ENCODE data around the gene SNRNP35. TPM values are rescaled to one million over a fixed set of nuclear protein-coding genes. Genes with fewer than 3 reads are reported as not detected.
A peak's percentile ranks its signal among the peaks of the same experiment; 100 is the strongest.
"Not testable (repeated sequence)": the region's sequence is repeated elsewhere in the genome, so short reads cannot be mapped to it uniquely, and the experiment has no call there.

The SNRNP35 gene
- total and polyA plus RNA-seq, 4 experiments from 2014 or later: 39.0 to 49.5 (median 42.2) TPM

- no peaks in the 10 kb centered on the region for H3K9me3 Mint-ChIP-seq
- H3K36me3 Mint-ChIP-seq: peaks cover 29 to 35% of the 10 kb centered on the region in 2 donors
- H3K4me1 Mint-ChIP-seq: peaks cover 30 to 57% (median 41%) of the 10 kb centered on the region in 4 donors
- H3K27me3 Mint-ChIP-seq: no peaks in the 10 kb centered on the region
- intact Hi-C loops (cut with micrococcal nuclease): loop anchor here (5.0 kb wide), 1 partner anchor 39 kb away; no protein-coding TSS in a partner anchor
- peak overlapping the region in 5 of 8 donors; percentile 21 to 66 (median 48) for H3K4me3 Mint-ChIP-seq
- Histone ChIP-seq H3K4me3 (ENCODE audit: low read length in 2 of 2) (no peak overlapping the region), H3K36me3 (ENCODE audit: insufficient read depth, low read length) (peaks cover 5% of the 10 kb centered on the region), H3K27ac (ENCODE audit: low read depth, low read length) (peak overlapping the region; percentile 44), H3K9me3 (ENCODE audit: control insufficient read depth in 1 of 2, low read length in 2 of 2) (no peaks in the 10 kb centered on the region), H3K27me3 (ENCODE audit: insufficient read depth, low read length) (no peaks in the 10 kb centered on the region), H3K4me1 (ENCODE audit: insufficient read depth, low read length) (peaks cover 50% of the 10 kb centered on the region)
- peak overlapping the region; percentile 85 to 94 (median 90) for H3K27ac Mint-ChIP-seq
- POLR2A ChIA-PET (ENCODE audit: partially characterized antibody): interaction anchor here (1.1 to 3.9 kb wide), 4 partner anchors 20 to 63 kb away, joined by 5 to 24 read pairs (median 18); partner anchors contain the start of genes SBNO1 and SNRNP35
- CTCF ChIA-PET (ENCODE audit: partially characterized antibody): interaction anchor here (2.1 kb wide), 1 partner anchor 154 kb away, joined by 6 read pairs; no protein-coding TSS in a partner anchor
- no peak for DNase-seq
These were observed 29.3 kb upstream of the SNRNP35 start for GRCh38 chr12:123428591-123428990.

DNA sequence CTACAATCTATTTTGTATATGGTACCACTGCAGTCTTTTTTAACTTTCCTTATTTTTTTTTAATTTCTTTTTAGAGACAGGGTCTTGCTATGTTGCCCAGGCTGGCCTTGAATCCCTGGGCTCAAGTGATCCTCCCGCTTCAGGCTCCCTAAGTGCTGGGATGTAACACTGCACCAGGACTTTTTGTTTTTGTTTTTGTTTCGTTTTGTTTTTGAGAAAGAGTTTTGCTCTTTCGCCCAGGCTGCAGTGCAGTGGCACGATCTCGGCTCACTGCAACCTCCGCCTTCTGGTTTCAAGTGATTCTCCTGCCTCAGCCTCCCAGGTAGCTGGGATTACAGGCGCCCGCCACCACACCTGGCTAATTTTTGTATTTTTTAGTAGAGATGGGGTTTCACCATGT, 28.8 kb upstream of the SNRNP35 start:
- peak overlapping the region; percentile 45 to 94 (median 90) for H3K27ac Mint-ChIP-seq
- intact Hi-C loops (cut with micrococcal nuclease): loop anchor here (5.0 kb wide), 1 partner anchor 38 kb away; no protein-coding TSS in a partner anchor
- H3K4me1 ChIP-seq (ENCODE audit: insufficient read depth, low read length): peaks cover 55% of the 10 kb centered on the region
- not testable (repeated sequence) for H3K36me3 ChIP-seq (ENCODE audit: insufficient read depth, low read length); H3K4me3 ChIP-seq (ENCODE audit: low read length in 2 of 2); H3K9me3 Mint-ChIP-seq; H3K27ac ChIP-seq (ENCODE audit: low read depth, low read length); H3K9me3 ChIP-seq (ENCODE audit: control insufficient read depth in 1 of 2, low read length in 2 of 2); DNase-seq; H3K27me3 Mint-ChIP-seq; H3K27me3 ChIP-seq (ENCODE audit: insufficient read depth, low read length)
- H3K4me1 Mint-ChIP-seq: peaks cover 32 to 62% (median 45%) of the 10 kb centered on the region in 4 donors
- H3K36me3 Mint-ChIP-seq: peaks cover 24 to 32% of the 10 kb centered on the region in 2 donors
- H3K4me3 Mint-ChIP-seq: peak overlapping the region in 6 of 8 donors; percentile 25 to 66 (median 42)
- ChIA-PET CTCF (ENCODE audit: partially characterized antibody) (interaction anchor here (2.1 kb wide), 1 partner anchor 153 kb away, joined by 6 read pairs; no protein-coding TSS in a partner anchor), POLR2A (ENCODE audit: partially characterized antibody) (interaction anchor here (2.9 to 3.9 kb wide), 3 partner anchors 19 to 31 kb away, joined by 15 to 24 read pairs (median 22); partner anchors contain the start of gene SNRNP35)

- H3K27me3 ChIP-seq (ENCODE audit: insufficient read depth, low read length); H3K9me3 Mint-ChIP-seq; H3K9me3 ChIP-seq (ENCODE audit: control insufficient read depth in 1 of 2, low read length in 2 of 2); H3K36me3 ChIP-seq (ENCODE audit: insufficient read depth, low read length); H3K27me3 Mint-ChIP-seq; intact Hi-C loops (cut with micrococcal nuclease): not testable (repeated sequence)
- DNase-seq: peak in 3 of 5 donors; percentile 27 to 74 (median 33)
- POLR2A ChIA-PET (ENCODE audit: partially characterized antibody): interaction anchor here (0.6 to 10.1 kb wide), 5 partner anchors 10 to 67 kb away, joined by 3 to 141 read pairs (median 11); partner anchors contain the start of genes SBNO1 and SNRNP35
- H3K27ac Mint-ChIP-seq: peak overlapping the region; percentile 86 to 99 (median 90)
- CTCF ChIA-PET (ENCODE audit: partially characterized antibody): interaction anchor here (0.7 to 1.0 kb wide), 2 partner anchors 9 to 72 kb away, joined by 3 read pairs; no protein-coding TSS in a partner anchor
- peaks cover 37 to 87% (median 58%) of the 10 kb centered on the region in 4 donors for H3K4me1 Mint-ChIP-seq
- H3K4me3 ChIP-seq (ENCODE audit: low read length in 2 of 2): peak overlapping the region in 1 of 2 donors; percentile 95
- peaks cover 70% of the 10 kb centered on the region for H3K4me1 ChIP-seq (ENCODE audit: insufficient read depth, low read length)
- H3K4me3 Mint-ChIP-seq: peak overlapping the region; percentile 79 to 97 (median 94)
- peaks cover 16 to 43% of the 10 kb centered on the region in 2 donors for H3K36me3 Mint-ChIP-seq
- peak overlapping the region; percentile 98 for H3K27ac ChIP-seq (ENCODE audit: low read depth, low read length)
These were observed 25.8 kb upstream of the SNRNP35 start for GRCh38 chr12:123431951-123432817.

GRCh38 chr12:123433615-123434014, 24.3 kb upstream of the SNRNP35 start:
- peak overlapping the region; percentile 28 to 95 for H3K4me3 ChIP-seq (ENCODE audit: low read length in 2 of 2)
- H3K27me3 Mint-ChIP-seq: no peaks in the 10 kb centered on the region
- DNase-seq: no peak
- ChIA-PET POLR2A (ENCODE audit: partially characterized antibody) (interaction anchor here (0.6 to 10.1 kb wide), 8 partner anchors 10 to 200 kb away, joined by 3 to 141 read pairs (median 8); partner anchors contain the start of genes MTRFR, SBNO1 and SNRNP35), CTCF (ENCODE audit: partially characterized antibody) (interaction anchor here (0.6 to 1.8 kb wide), 4 partner anchors 16 to 148 kb away, joined by 3 to 6 read pairs (median 4); no protein-coding TSS in a partner anchor)
- peak overlapping the region; percentile 98 for H3K27ac ChIP-seq (ENCODE audit: low read depth, low read length)
- H3K4me1 ChIP-seq (ENCODE audit: insufficient read depth, low read length): peaks cover 63% of the 10 kb centered on the region
- H3K27ac Mint-ChIP-seq: peak overlapping the region; percentile 84 to 99 (median 93)
- no peaks in the 10 kb centered on the region for H3K36me3 ChIP-seq (ENCODE audit: insufficient read depth, low read length)
- peaks cover 33 to 72% (median 55%) of the 10 kb centered on the region in 4 donors for H3K4me1 Mint-ChIP-seq
- peaks cover 11 to 34% of the 10 kb centered on the region in 2 donors for H3K36me3 Mint-ChIP-seq
- no peaks in the 10 kb centered on the region for H3K9me3 ChIP-seq (ENCODE audit: control insufficient read depth in 1 of 2, low read length in 2 of 2)
- intact Hi-C loops (cut with micrococcal nuclease): no loop called here
- no peaks in the 10 kb centered on the region for H3K27me3 ChIP-seq (ENCODE audit: insufficient read depth, low read length)
- peak overlapping the region; percentile 93 to 97 (median 95) for H3K4me3 Mint-ChIP-seq
- H3K9me3 Mint-ChIP-seq: no peaks in the 10 kb centered on the region

DNA sequence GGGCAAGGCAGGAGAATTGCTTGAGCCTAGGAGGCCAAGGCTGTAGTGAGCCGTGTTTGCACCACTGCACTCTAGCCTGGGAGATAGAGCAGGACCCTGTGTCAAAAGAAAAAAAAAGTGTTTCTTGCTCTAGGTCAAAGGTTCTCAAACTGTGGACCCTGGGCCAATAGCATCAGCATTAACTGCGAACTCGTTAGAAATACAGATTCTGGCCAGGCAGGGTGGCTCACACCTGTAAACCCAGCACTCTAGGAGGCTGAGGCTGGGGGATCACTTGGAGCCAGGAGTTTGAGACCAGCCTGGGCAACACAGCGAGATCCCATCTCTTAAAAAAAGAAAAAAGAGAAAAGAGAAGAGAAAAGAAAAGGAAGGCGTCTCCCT, 22.3 kb upstream of the SNRNP35 start:
- H3K27ac ChIP-seq (ENCODE audit: low read depth, low read length): peak overlapping the region; percentile 98
- POLR2A ChIA-PET (ENCODE audit: partially characterized antibody): interaction anchor here (0.8 to 10.1 kb wide), 11 partner anchors 9 to 461 kb away, joined by 3 to 141 read pairs (median 7); partner anchors contain the start of genes KMT5A and SNRNP35
- intact Hi-C loops (cut with micrococcal nuclease): loop anchor here (1.0 to 2.0 kb wide), 5 partner anchors 13 to 149 kb away; partner anchors contain the start of genes SBNO1, SNRNP35 and TMED2
- no peak for DNase-seq
- no peaks in the 10 kb centered on the region for H3K27me3 Mint-ChIP-seq
- H3K4me1 ChIP-seq (ENCODE audit: insufficient read depth, low read length): peaks cover 58% of the 10 kb centered on the region
- peak overlapping the region; percentile 88 to 99 (median 96) for H3K27ac Mint-ChIP-seq
- peak overlapping the region; percentile 93 to 97 (median 95) for H3K4me3 Mint-ChIP-seq
- H3K4me1 Mint-ChIP-seq: peaks cover 28 to 68% (median 47%) of the 10 kb centered on the region in 4 donors
- H3K9me3 Mint-ChIP-seq: no peaks in the 10 kb centered on the region
- H3K9me3 ChIP-seq (ENCODE audit: control insufficient read depth in 1 of 2, low read length in 2 of 2): no peaks in the 10 kb centered on the region
- peaks cover 7 to 28% of the 10 kb centered on the region in 2 donors for H3K36me3 Mint-ChIP-seq
- CTCF ChIA-PET (ENCODE audit: partially characterized antibody): interaction anchor here (0.8 to 2.9 kb wide), 8 partner anchors 8 to 147 kb away, joined by 3 to 10 read pairs (median 4); partner anchors contain the start of gene SNRNP35
- peak overlapping the region; percentile 79 to 95 for H3K4me3 ChIP-seq (ENCODE audit: low read length in 2 of 2)
- no peaks in the 10 kb centered on the region for H3K27me3 ChIP-seq (ENCODE audit: insufficient read depth, low read length)
- no peaks in the 10 kb centered on the region for H3K36me3 ChIP-seq (ENCODE audit: insufficient read depth, low read length)

DNA sequence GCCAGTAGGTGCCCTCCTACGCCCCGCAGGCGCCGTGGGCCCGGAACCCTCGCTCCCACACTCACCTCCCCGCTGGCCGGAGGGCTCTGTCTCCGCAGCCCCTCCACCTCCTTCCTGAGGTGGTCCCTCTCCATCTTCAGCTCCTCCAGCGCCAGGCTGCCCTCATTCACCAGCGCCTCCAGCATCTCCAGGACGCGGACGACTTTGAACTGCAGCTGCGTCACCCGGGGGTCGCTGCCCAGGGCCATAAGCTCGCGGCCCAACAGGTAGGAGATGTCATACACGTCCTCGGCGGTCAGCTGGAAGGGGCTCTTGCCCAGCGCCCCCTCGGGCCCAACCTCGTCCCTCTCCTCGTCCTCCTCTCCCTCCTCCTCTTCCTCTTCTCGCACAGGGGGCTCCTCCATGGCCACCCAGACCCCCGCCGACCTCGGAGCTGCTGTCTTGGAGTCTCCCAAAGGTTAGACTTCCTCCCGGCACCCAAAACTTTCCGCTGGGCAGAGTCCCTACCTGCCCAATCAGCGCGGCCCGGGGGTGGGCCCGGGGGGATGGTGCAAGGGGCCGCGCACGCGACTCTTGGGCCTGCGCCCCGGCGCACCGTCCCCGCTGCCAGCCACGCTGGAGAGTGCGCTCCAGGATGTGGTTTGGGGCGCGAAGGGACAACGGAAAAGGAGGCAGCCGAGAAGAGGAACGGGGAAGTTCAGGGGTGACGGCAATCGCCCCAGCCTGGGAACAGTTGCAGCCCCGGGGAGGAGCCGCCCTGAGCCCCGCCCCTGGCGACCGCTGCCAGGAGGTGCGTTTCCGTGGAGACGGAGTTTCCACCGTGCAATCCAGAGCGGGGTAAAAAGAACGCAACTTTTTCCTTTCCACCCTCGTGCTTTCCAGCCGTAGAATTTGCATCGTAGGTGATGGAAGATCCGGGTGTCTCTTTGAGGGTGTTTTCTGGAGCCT, 21.6 kb upstream of the SNRNP35 start, which contains the start of gene RILPL2:
RILPL2 (minus strand) TSS at position 668 of the 948 bp plus-strand sequence; CDS start at position 404, 264 bp downstream.
- H3K4me3 Mint-ChIP-seq: peak within 1 kb of the TSS; percentile 93 to 97 (median 95)
- no peaks in the 10 kb centered on the region for H3K36me3 ChIP-seq (ENCODE audit: insufficient read depth, low read length)
- H3K4me1 ChIP-seq (ENCODE audit: insufficient read depth, low read length): peaks cover 52% of the 10 kb centered on the region
- H3K36me3 Mint-ChIP-seq: peaks cover under 1 to 22% of the 10 kb centered on the region in 2 donors
- CTCF ChIA-PET (ENCODE audit: partially characterized antibody): interaction anchor here (0.8 to 2.9 kb wide), 8 partner anchors 9 to 147 kb away, joined by 3 to 10 read pairs (median 4); partner anchors contain the start of gene SNRNP35
- no peaks in the 10 kb centered on the region for H3K9me3 Mint-ChIP-seq
- H3K4me1 Mint-ChIP-seq: peaks cover 23 to 63% (median 42%) of the 10 kb centered on the region in 4 donors
- intact Hi-C loops (cut with micrococcal nuclease): loop anchor here (1.0 to 2.0 kb wide), 5 partner anchors 12 to 148 kb away; partner anchors contain the start of genes SBNO1, SNRNP35 and TMED2
- peak within 1 kb of the TSS; percentile 88 to 99 (median 96) for H3K27ac Mint-ChIP-seq
- H3K9me3 ChIP-seq (ENCODE audit: control insufficient read depth in 1 of 2, low read length in 2 of 2): no peaks in the 10 kb centered on the region
- DNase-seq: peak; percentile 92 to 97 (median 94)
- H3K27me3 ChIP-seq (ENCODE audit: insufficient read depth, low read length): no peaks in the 10 kb centered on the region
- H3K4me3 ChIP-seq (ENCODE audit: low read length in 2 of 2): peak within 1 kb of the TSS; percentile 79 to 95
- H3K27ac ChIP-seq (ENCODE audit: low read depth, low read length): peak within 1 kb of the TSS; percentile 98
- H3K27me3 Mint-ChIP-seq: no peaks in the 10 kb centered on the region
- POLR2A ChIA-PET (ENCODE audit: partially characterized antibody): interaction anchor here (0.8 to 10.1 kb wide), 12 partner anchors 9 to 462 kb away, joined by 3 to 141 read pairs (median 6); partner anchors contain the start of genes KMT5A and SNRNP35

All from CD4-positive, alpha-beta memory T cell (primary cell).